NT2/D1 (cell line): ENCODE data around the gene TRIM3.

ENCODE experiments used
- DNase-seq: peaks from one replicate; pipeline ENCODE4 v3.0.0-alpha.2; 2011; ENCODE audit warnings: low read depth, low spot score
- H3K27me3 ChIP-seq: 2 replicates; pipeline ENCODE4 v1.6.0; 2011; ENCODE audit warnings: mild to moderate bottlenecking; ENCODE audit not compliant: insufficient read length, insufficient read depth
- H3K36me3 ChIP-seq: 2 replicates; pipeline ENCODE4 v1.6.1; 2011; ENCODE audit warnings: mild to moderate bottlenecking, low read length, mixed read lengths; ENCODE audit not compliant: insufficient read depth, insufficient read length
- H3K4me1 ChIP-seq: 2 replicates; pipeline ENCODE4 v1.5.1; 2011; ENCODE audit not compliant: insufficient read depth, insufficient read length
- H3K4me3 ChIP-seq: 2 replicates; pipeline ENCODE4 v1.5.1; 2011; ENCODE audit warnings: low read depth; ENCODE audit not compliant: insufficient read length
- H3K9ac ChIP-seq: 2 replicates; pipeline ENCODE4 v1.6.0; 2011; ENCODE audit warnings: low read depth; ENCODE audit not compliant: insufficient read length
- H3K9me3 ChIP-seq: 2 replicates; pipeline ENCODE4 v1.5.1; 2011; ENCODE audit warnings: mild to moderate bottlenecking, low read length; ENCODE audit not compliant: insufficient read depth
- SUZ12 ChIP-seq: IDR thresholded peaks from 2 replicates; pipeline ENCODE4 v1.6.1; 2011; ENCODE audit not compliant: insufficient read length, insufficient read depth; ENCODE audit errors: extremely low read depth
- YY1 ChIP-seq: IDR thresholded peaks from 2 replicates; pipeline ENCODE4 v1.6.1; 2011; ENCODE audit not compliant: insufficient read length, insufficient read depth
- ZNF274 ChIP-seq: IDR thresholded peaks from 2 replicates; pipeline ENCODE4 v1.6.1; 2011; ENCODE audit warnings: mild to moderate bottlenecking, low read depth, low read length

TRIM3 gene

DNA sequence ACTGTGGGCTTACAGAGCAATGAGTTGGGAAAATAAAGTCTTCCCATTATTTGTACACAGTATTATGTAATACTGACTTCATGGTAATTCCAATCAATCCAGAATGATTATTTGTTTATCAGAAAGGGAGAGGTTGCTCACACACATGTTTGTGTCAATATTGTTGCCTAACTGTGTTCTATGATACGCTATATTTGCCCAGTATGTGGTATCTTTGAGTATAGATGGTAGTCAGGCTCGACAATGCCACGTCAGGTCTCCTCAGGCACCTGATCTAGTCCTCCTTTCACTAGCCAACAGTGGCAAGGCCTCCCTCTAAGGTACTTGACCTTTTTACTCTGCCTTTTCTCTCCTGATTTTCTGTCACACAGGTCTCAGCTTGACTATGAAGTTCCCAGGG is 28.6 kb upstream of the TRIM3 start:
- peaks cover 49% of the 10 kb centered on the region for H3K36me3 ChIP-seq
- H3K4me1 ChIP-seq, result no peaks in the 10 kb centered on the region
- TF ChIP-seq ZNF274 (no peak), SUZ12 (no peak), YY1 (no peak)

DNA sequence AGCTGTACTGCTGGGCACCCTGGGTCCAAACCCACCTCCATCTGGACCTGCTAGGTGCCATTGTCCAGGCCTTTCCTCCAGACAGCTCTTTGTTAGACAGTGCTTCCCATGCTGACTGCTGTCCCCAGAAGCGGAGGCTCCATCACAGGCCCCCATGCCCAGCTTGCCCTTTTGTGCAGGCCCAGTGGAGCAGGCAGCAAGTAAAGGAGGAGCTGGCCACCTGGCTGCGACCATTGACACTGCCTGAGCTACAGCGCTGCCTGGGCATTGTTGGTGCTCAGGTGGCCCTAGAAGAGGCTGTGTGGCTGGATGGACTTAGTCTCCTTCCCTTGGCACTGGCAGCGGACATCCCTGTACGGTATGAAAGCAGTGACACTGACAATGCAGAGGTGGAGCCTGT is 24.8 kb upstream of the TRIM3 start:
- H3K4me1 ChIP-seq, result no peaks in the 10 kb centered on the region
- no peaks in the 10 kb centered on the region for H3K9me3 ChIP-seq
- H3K4me3 ChIP-seq, result no peak overlapping the region
- no peaks in the 10 kb centered on the region for H3K27me3 ChIP-seq
- TF ChIP-seq YY1 (no peak), SUZ12 (no peak), ZNF274 (no peak)
- no peak overlapping the region for H3K9ac ChIP-seq
- DNase-seq, result no peak
- H3K36me3 ChIP-seq, result peaks cover 59% of the 10 kb centered on the region

More for the DNA sequence above, 28.6 kb upstream of the TRIM3 start:
- Histone ChIP-seq H3K4me3 (no peak overlapping the region), H3K9me3 (no peaks in the 10 kb centered on the region), H3K9ac (no peak overlapping the region), H3K27me3 (no peaks in the 10 kb centered on the region)
- no peak for DNase-seq

- Histone ChIP-seq H3K27me3 (no peaks in the 10 kb centered on the region), H3K4me1 (no peaks in the 10 kb centered on the region), H3K36me3 (peaks cover 59% of the 10 kb centered on the region), H3K4me3 (no peak overlapping the region), H3K9ac (no peak overlapping the region), H3K9me3 (no peaks in the 10 kb centered on the region)
- DNase-seq, result no peak
- no peak for TF ChIP-seq SUZ12
- no peak for TF ChIP-seq ZNF274
- no peak for TF ChIP-seq YY1
Measured at GRCh38 chr11:6498121-6498520, 24.4 kb upstream of the TRIM3 start.

- Histone ChIP-seq H3K4me1 (no peaks in the 10 kb centered on the region), H3K9me3 (no peaks in the 10 kb centered on the region), H3K9ac (no peak within 1 kb of the TSS), H3K27me3 (no peaks in the 10 kb centered on the region), H3K4me3 (no peak within 1 kb of the TSS), H3K36me3 (peaks cover 56% of the 10 kb centered on the region)
- TF ChIP-seq YY1 (no peak), ZNF274 (no peak), SUZ12 (no peak)
- DNase-seq, result no peak
Measured at GRCh38 chr11:6497069-6497839, 23.5 kb upstream of the TRIM3 start, which contains the start of gene DNHD1. TSS of gene DNHD1 (plus strand) at chr11:6497280. CDS start at chr11:6498216, 936 bp downstream.

DNA sequence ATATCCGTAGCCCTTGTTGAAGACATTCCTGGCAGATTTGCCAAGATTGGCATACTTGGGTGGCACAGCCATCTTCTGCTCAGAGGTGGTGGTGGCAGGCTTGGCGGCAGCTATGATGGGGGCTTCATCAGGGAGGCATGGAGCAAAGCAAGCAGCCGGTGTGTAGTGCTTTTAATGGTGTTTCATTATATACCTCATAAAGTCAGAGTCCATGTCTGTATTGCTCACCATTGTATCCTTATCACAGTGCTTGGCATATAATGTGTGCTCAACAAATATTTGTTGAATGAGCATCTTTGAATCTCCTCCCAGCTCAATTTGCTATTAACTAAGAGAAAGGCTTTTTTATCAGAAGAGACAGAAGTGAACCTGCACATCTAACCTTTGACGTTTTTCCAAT is 15.6 kb upstream of the TRIM3 start:
- H3K27me3 ChIP-seq, result no peaks in the 10 kb centered on the region
- H3K4me1 ChIP-seq, result no peaks in the 10 kb centered on the region
- H3K9ac ChIP-seq, result no peak overlapping the region
- H3K36me3 ChIP-seq, result peaks cover 63% of the 10 kb centered on the region
- no peaks in the 10 kb centered on the region for H3K9me3 ChIP-seq
- no peak for TF ChIP-seq YY1
- TF ChIP-seq ZNF274, result no peak
- TF ChIP-seq SUZ12, result no peak
- no peak for DNase-seq
- H3K4me3 ChIP-seq, result no peak overlapping the region

GRCh38 chr11:6488821-6489220 is 15.1 kb upstream of the TRIM3 start:
- no peak for DNase-seq
- no peak for TF ChIP-seq ZNF274
- TF ChIP-seq SUZ12, result no peak
- TF ChIP-seq YY1, result no peak
- Histone ChIP-seq H3K9me3 (no peaks in the 10 kb centered on the region), H3K27me3 (no peaks in the 10 kb centered on the region), H3K4me3 (no peak overlapping the region), H3K36me3 (peaks cover 62% of the 10 kb centered on the region), H3K9ac (no peak overlapping the region), H3K4me1 (no peaks in the 10 kb centered on the region)

DNA sequence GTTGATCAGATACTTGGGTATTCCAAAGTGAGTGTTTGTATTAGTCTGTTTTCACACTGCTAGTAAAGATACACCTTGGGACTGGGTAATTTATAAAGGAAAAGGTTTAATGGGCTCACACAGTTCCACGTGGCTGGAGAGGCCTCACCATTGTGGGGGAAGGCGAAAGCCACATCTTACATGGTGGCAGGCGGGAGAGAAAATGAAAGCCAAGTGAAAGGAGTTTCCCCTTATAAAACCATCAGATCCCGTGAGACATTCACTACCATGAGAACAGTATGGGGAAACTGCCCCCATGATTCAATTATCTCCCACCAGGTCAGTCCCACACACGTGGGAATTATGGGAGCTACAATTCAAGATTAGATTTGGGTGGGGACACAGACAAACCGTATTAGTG is 14.6 kb upstream of the TRIM3 start:
- Histone ChIP-seq H3K27me3 (no peaks in the 10 kb centered on the region), H3K4me3 (no peak overlapping the region), H3K9ac (no peak overlapping the region), H3K4me1 (no peaks in the 10 kb centered on the region), H3K36me3 (peaks cover 63% of the 10 kb centered on the region), H3K9me3 (no peaks in the 10 kb centered on the region)
- no peak for DNase-seq
- TF ChIP-seq ZNF274, result no peak

GRCh38 chr11:6486938-6487337 is 13.2 kb upstream of the TRIM3 start:
- Histone ChIP-seq H3K4me1 (no peaks in the 10 kb centered on the region), H3K27me3 (no peaks in the 10 kb centered on the region), H3K9me3 (no peaks in the 10 kb centered on the region), H3K9ac (no peak overlapping the region), H3K4me3 (no peak overlapping the region), H3K36me3 (peaks cover 69% of the 10 kb centered on the region)
- no peak for TF ChIP-seq ZNF274
- no peak for DNase-seq
